T1000 (cell line): ENCODE measurements around the gene BLTP3B.

Experiments
- DNase-seq: peaks from one replicate; lab custom pipeline; 2025; ENCODE audit warnings: mixed read lengths; lab: John Stamatoyannopoulos, UW

The BLTP3B gene

GRCh38 chr12:100110276-100110675 is 32.4 kb downstream of the BLTP3B start:
- no peak for DNase-seq

DNA sequence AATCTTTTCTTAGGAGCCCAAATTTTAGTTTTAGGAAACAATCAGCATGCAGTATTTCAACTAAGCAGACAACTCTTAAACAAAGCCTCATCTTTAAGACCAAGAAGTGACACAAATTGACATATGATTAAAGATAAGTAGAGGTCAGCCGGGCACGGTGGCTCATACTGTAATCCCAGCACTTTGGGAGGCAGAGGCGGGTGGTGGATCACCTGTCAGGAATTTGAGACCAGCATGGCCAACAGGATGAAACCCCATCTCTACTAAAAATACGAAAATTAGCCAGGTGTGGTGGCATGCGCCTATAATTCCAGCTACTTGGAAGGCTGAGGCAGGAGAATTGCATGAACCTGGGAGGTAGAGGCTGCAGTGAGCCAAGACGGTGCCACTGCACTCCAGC is 35.8 kb downstream of the BLTP3B start:
- DNase-seq: no peak

DNA sequence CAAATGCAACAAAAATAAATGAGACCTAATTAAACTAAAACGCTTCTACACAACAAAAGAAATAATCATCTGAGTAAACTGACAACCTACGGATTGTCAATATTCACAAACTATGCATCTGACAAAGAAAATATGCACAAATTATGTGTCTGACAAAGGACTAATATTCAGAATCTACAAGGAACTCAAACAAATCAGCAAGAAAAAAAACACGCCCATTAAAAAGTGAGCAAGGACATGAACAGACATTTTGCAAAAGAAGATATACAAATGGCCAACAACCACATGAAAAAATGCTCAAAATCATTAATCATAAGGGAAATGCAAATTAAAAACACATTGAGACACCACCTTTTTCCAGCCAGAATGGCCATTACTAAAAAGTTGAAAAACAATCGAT is 37.0 kb downstream of the BLTP3B start:
- no peak for DNase-seq

GRCh38 chr12:100101000-100101399 is 41.7 kb downstream of the BLTP3B start:
- no peak for DNase-seq
